K562 (cell line): Measurements from ENCODE around the gene CYP51A1. TPM values are rescaled to one million over a fixed set of nuclear protein-coding genes. Genes with fewer than 3 reads are reported as not detected.
"Not testable (repeated sequence)": the region's sequence is repeated elsewhere in the genome, so short reads cannot be mapped to it uniquely, and the experiment has no call there.

ENCODE experiments used
- ATAC-seq: fragments of 200-7000 bp; cut with Tn5 transposase; 3 replicates; pipeline ENCODE4 v1.9.1; 2020; ENCODE audit warnings: moderate library complexity
- BruUV-seq: library from RNA; stranded (reverse); fragments of 400-500 nt; replicated peaks from 2 replicates; lab custom pipeline; 2021; lab: Mats Ljungman, UMichigan
- CTCF ChIA-PET: fragments of 300-600 bp; formaldehyde crosslinking; extraction: SDS; loops from one replicate; lab custom pipeline; 2021; ENCODE audit warnings: low intra/inter-chr PET ratio; lab: Yijun Ruan, JAX
- POLR2A ChIA-PET: fragments of 300-600, 350-650 bp; sonication (Branson Sonifier 250); formaldehyde crosslinking; extraction: SDS; loops from one replicate; lab custom pipeline; 2021; ENCODE audit warnings: antibody characterized with exemption, inconsistent platforms; lab: Yijun Ruan, JAX
- DNase-seq, 4 experiments: peaks; one replicate each; pipeline versions ENCODE4 v3.0.0 to v3.0.0-alpha.2; 2011 to 2018; ENCODE audit warnings: low spot score in 3 of 4, mixed read lengths in 3 of 4; ENCODE audit errors: extremely low read depth in 1 of 4
- FAIRE-seq: peaks from 2 replicates; lab custom pipeline; 2011; peaks lifted over from hg19 to GRCh38; lab: Jason Lieb, UNC
- H2AFZ ChIP-seq: 2 replicates; pipeline ENCODE4 v1.6.0; 2011; ENCODE audit warnings: low read depth, low read length, control low read depth, inconsistent platforms
- H3K27ac ChIP-seq: fragments of 200-600 bp; 3 replicates; pipeline ENCODE4 v1.8.0; 2011; ENCODE audit warnings: low read depth, mild to moderate bottlenecking, control low read depth, inconsistent platforms, low read length, moderate library complexity, mixed read lengths; ENCODE audit errors: extremely low read depth
- H3K27me3 ChIP-seq, 2 experiments: fragments of 300-600 bp in 1 of 2; 2 replicates in 1 of 2; 3 replicates in 1 of 2; pipeline versions ENCODE4 v1.6.0 to v1.8.0; 2011; ENCODE audit warnings: inconsistent platforms in 2 of 2, low read length in 2 of 2, mild to moderate bottlenecking in 1 of 2, mixed read lengths in 1 of 2, moderate library complexity in 1 of 2; ENCODE audit not compliant: control insufficient read depth in 2 of 2, insufficient read depth in 2 of 2
- H3K36me3 ChIP-seq: fragments of 300-600 bp; 3 replicates; pipeline ENCODE4 v1.8.0; 2011; ENCODE audit warnings: mild to moderate bottlenecking, low read length, inconsistent platforms; ENCODE audit not compliant: control insufficient read depth, insufficient read depth
- H3K4me1 ChIP-seq, 2 experiments: fragments of 200-600 bp in 1 of 2; replicated peaks in 1 of 2; 2 replicates in 1 of 2; 3 replicates in 1 of 2; pipeline versions ENCODE4 v1.5.1 to v1.8.0; 2011; ENCODE audit warnings: inconsistent platforms in 2 of 2, low read length in 2 of 2, mild to moderate bottlenecking in 1 of 2, mixed read lengths in 1 of 2, moderate library complexity in 1 of 2; ENCODE audit not compliant: control insufficient read depth in 2 of 2, insufficient read depth in 2 of 2
- H3K4me2 ChIP-seq: 2 replicates; pipeline ENCODE4 v1.6.1; 2011; ENCODE audit warnings: low read length, control low read depth, inconsistent platforms, mixed read lengths; ENCODE audit not compliant: insufficient read depth
- H3K4me3 ChIP-seq: fragments of 200-600 bp; sonication (generic), shearing (Covaris generic); 2 replicates; pipeline ENCODE4 v1.5.1; 2016; ENCODE audit warnings: control low read depth, inconsistent platforms
- H3K79me2 ChIP-seq: fragments of 200-600 bp; 3 replicates; pipeline ENCODE4 v1.8.0; 2011; ENCODE audit warnings: low read length, inconsistent platforms; ENCODE audit not compliant: control insufficient read depth, insufficient read depth
- H3K9ac ChIP-seq, 2 experiments: 2 replicates each; pipeline versions ENCODE4 v1.6.0 to v1.6.1; 2011; ENCODE audit warnings: low read depth in 2 of 2, low read length in 2 of 2, control low read depth in 1 of 2, inconsistent platforms in 1 of 2, mild to moderate bottlenecking in 1 of 2, mixed read lengths in 1 of 2; ENCODE audit not compliant: insufficient read depth in 1 of 2
- H3K9me1 ChIP-seq: one replicate; pipeline ENCODE4 v1.6.0; 2011; ENCODE audit warnings: inconsistent platforms, mild to moderate bottlenecking, low read length, moderate library complexity; ENCODE audit not compliant: control insufficient read depth, insufficient read depth
- H3K9me3 ChIP-seq: replicated peaks from 2 replicates; pipeline ENCODE4 v1.5.1; 2011; ENCODE audit warnings: low read depth, low read length, inconsistent platforms; ENCODE audit not compliant: control insufficient read depth, insufficient read depth
- H4K20me1 ChIP-seq: replicated peaks from 2 replicates; pipeline ENCODE4 v1.6.1; 2011; ENCODE audit warnings: low read length, inconsistent platforms, mixed read lengths; ENCODE audit not compliant: control insufficient read depth, insufficient read depth
- POLR2A ChIP-seq: fragments of 450-650 bp; conservative IDR thresholded peaks from 2 replicates; pipeline ENCODE4 v1.6.1; 2016
- TAF1 ChIP-seq: IDR thresholded peaks from 2 replicates; pipeline ENCODE4 v1.6.1; 2011; ENCODE audit warnings: mild to moderate bottlenecking, low read length, moderate library complexity; ENCODE audit not compliant: insufficient read depth, control insufficient read depth, severe bottlenecking; ENCODE audit errors: extremely low read depth
- ZC3H4 ChIP-seq: sonication (generic); formaldehyde crosslinking; IDR thresholded peaks from 2 replicates; pipeline ENCODE4 v1.9.0; 2021; ENCODE audit warnings: missing genetic modification reagents, borderline replicate concordance
- ZNF140 ChIP-seq: fragments of 250-450 bp; sonication (Bioruptor Pico); IDR thresholded peaks from 2 replicates; pipeline ENCODE4 v1.8.0; 2021; ENCODE audit warnings: moderate library complexity, mild to moderate bottlenecking, inconsistent platforms
- ZNF324 ChIP-seq: fragments of 250-450 bp; sonication (Bioruptor Pico); IDR thresholded peaks from 2 replicates; pipeline ENCODE4 v1.4.0; 2020; ENCODE audit warnings: mild to moderate bottlenecking
- WGBS: fragments of 100-300 bp; shearing (Covaris generic); methylation state at CpG from one replicate; pipeline ENCODE4 v1.1.6; 2016; ENCODE audit warnings: low coverage, mixed read lengths; ENCODE audit not compliant: insufficient coverage; ENCODE audit errors: missing lambda C conversion rate; 5-methylcytosine and 5-hydroxymethylcytosine counted together
- in situ Hi-C: fragments of 300-500 bp; cut with MboI; formaldehyde crosslinking; loops from 4 replicates; pipeline ENCODE4 v1.15.0; 2018; ENCODE audit warnings: inconsistent platforms, mixed read lengths
- intact Hi-C: fragments of 100-400 bp; cut with micrococcal nuclease; formaldehyde crosslinking; loops from 2 replicates; pipeline ENCODE4 v1.14.2; 2022
- polyA plus RNA-seq, 8 experiments: library from polyadenylated mRNA; depleted of rRNA in 4 of 8; stranded (reverse) in 5 of 8; unstranded in 3 of 8; fragments of >200 nt; fragmentation: Nextera tagmentation in 2 of 8; fragmentation: Illumina TruSeq in 1 of 8; extraction: Ambion mirVana in 2 of 8; extraction: Trizol in 1 of 8; gene quantifications; 2 replicates each; pipeline versions ENCODE4 v1.2.1 to v1.2.3, GENCODE V29; 2011 to 2014; ENCODE audit warnings: inconsistent platforms in 1 of 8, missing spikeins in 1 of 8
- total RNA-seq, 7 experiments: library from RNA; depleted of rRNA in 6 of 7; stranded (reverse); fragments of >200 nt in 6 of 7; fragmentation: Illumina TruSeq in 2 of 7; extraction: Trizol in 2 of 7; gene quantifications; 2 replicates each; pipeline versions ENCODE4 v1.2.1 to v1.2.3, GENCODE V29; 2011 to 2021; ENCODE audit warnings: low replicate concordance in 1 of 7
- TF ChIP-seq, protein P1 (sequence below), 2 experiments: fragments of 450-650 bp in 1 of 2; sonication (generic) in 1 of 2; formaldehyde crosslinking in 1 of 2; IDR thresholded peaks; 2 replicates each; pipeline versions ENCODE4 v1.7.1 to v1.9.0; 2016 to 2022; ENCODE audit warnings: inconsistent platforms in 1 of 2, mild to moderate bottlenecking in 1 of 2, missing genetic modification reagents in 1 of 2

CYP51A1 gene
- total and polyA plus RNA-seq, 9 of the 15 experiments (the other 6 are each of a cell fraction or from before 2014, with no cell fraction given): 35.4 to 151 (median 80.3) TPM

DNA sequence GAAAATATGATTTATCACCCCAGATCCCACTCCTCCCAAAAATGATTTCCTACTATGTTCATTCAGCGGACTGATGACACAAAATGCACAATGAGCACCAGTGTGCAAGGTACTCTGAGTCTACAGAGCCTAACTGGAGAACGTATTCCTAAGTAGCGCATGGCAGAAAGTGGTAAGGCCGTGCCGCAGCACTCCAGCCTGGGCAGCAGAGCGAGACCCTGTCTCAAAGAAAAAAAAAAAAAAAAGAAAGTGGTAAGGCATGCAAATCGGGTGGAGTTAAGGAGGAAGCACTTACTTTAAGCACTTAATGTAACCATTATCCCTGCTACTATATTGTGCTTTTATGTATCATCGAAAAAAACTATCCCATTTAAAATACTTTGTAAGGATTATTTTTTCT, 25.5 kb downstream of the CYP51A1 start:
- Histone ChIP-seq H4K20me1 (no peaks in the 10 kb centered on the region), H3K9me1 (no peaks in the 10 kb centered on the region), H3K27ac (no peak overlapping the region), H3K4me2 (no peak overlapping the region), H3K36me3 (peaks cover 77% of the 10 kb centered on the region), H3K27me3 (no peaks in the 10 kb centered on the region), H2AFZ (no peak overlapping the region)
- ChIA-PET CTCF (no interaction called here), POLR2A (interaction anchor here (0.9 to 2.8 kb wide), 5 partner anchors 9 to 26 kb away, joined by 3 to 7 read pairs (median 4); partner anchors contain the start of gene CYP51A1)
- 90% methylated on average over 7 of the region's 8 CpGs for WGBS
- no peak for ATAC-seq
- no peak for DNase-seq
- no TSS peak for BruUV-seq
- TF ChIP-seq ZC3H4: no peak
- TF ChIP-seq ZNF324: no peak
- no peak for TF ChIP-seq TAF1
- TF ChIP-seq POLR2A: 0 out of 2 replicates have a peak, but pooled peaks have one; percentile 5
- TF ChIP-seq, protein P1, sequence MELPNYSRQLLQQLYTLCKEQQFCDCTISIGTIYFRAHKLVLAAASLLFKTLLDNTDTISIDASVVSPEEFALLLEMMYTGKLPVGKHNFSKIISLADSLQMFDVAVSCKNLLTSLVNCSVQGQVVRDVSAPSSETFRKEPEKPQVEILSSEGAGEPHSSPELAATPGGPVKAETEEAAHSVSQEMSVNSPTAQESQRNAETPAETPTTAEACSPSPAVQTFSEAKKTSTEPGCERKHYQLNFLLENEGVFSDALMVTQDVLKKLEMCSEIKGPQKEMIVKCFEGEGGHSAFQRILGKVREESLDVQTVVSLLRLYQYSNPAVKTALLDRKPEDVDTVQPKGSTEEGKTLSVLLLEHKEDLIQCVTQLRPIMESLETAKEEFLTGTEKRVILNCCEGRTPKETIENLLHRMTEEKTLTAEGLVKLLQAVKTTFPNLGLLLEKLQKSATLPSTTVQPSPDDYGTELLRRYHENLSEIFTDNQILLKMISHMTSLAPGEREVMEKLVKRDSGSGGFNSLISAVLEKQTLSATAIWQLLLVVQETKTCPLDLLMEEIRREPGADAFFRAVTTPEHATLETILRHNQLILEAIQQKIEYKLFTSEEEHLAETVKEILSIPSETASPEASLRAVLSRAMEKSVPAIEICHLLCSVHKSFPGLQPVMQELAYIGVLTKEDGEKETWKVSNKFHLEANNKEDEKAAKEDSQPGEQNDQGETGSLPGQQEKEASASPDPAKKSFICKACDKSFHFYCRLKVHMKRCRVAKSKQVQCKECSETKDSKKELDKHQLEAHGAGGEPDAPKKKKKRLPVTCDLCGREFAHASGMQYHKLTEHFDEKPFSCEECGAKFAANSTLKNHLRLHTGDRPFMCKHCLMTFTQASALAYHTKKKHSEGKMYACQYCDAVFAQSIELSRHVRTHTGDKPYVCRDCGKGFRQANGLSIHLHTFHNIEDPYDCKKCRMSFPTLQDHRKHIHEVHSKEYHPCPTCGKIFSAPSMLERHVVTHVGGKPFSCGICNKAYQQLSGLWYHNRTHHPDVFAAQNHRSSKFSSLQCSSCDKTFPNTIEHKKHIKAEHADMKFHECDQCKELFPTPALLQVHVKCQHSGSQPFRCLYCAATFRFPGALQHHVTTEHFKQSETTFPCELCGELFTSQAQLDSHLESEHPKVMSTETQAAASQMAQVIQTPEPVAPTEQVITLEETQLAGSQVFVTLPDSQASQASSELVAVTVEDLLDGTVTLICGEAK (IDR thresholded peaks at IDR 0.05): no peak
- TF ChIP-seq, protein P1 (CRISPR knock-in tag; IDR thresholded peaks at IDR 0.05): no peak
- no peak for TF ChIP-seq ZNF140 (CRISPR knock-in tag)
- TF ChIP-seq, all 486 proteins: peak for 1
- H3K4me3 ChIP-seq: no peak overlapping the region
- H3K9ac ChIP-seq: no peak overlapping the region
- intact Hi-C loops: no loop called here
- no peak for FAIRE-seq
- H3K4me1 ChIP-seq: no peaks in the 10 kb centered on the region
- no peaks in the 10 kb centered on the region for H3K9me3 ChIP-seq
- no peaks in the 10 kb centered on the region for H3K79me2 ChIP-seq
- in situ Hi-C loops: no loop called here

DNA sequence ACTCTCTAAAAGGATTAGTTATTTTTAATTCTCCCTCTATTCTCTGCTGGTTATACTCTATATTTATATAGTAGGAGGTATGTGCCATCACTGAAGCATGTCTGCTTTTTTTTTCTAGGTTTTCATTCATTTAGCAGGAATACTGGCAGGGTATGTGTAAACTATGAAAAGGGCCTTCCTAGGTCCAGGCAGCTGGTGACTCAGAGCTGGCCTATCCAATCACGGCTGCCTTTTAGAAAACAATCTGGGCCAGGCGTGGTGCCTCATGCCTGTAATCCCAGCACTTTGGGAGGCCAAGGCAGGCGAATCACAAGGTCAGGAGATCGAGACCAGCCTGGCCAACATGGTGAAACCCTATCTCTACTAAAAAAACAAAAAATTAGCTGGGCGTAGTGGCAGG, 31.4 kb downstream of the CYP51A1 start:
- CTCF ChIA-PET, H3K4me1 ChIP-seq, H3K9me3 ChIP-seq, H4K20me1 ChIP-seq, H3K79me2 ChIP-seq, intact Hi-C loops, H3K27me3 ChIP-seq, in situ Hi-C loops, H3K27ac ChIP-seq, FAIRE-seq, H3K9me1 ChIP-seq, BruUV-seq, H3K9ac ChIP-seq, H3K4me3 ChIP-seq, H2AFZ ChIP-seq, ATAC-seq, H3K4me2 ChIP-seq, DNase-seq: not testable (repeated sequence)
- H3K36me3 ChIP-seq: peaks cover 68% of the 10 kb centered on the region
- 90% methylated on average over 5 of the region's 5 CpGs for WGBS
- POLR2A ChIA-PET: interaction anchor here (1.0 kb wide), 1 partner anchor 32 kb away, joined by 3 read pairs; the partner anchor contains the start of gene CYP51A1
